ENCODE measurements around the gene NDUFAF8.

DNA sequence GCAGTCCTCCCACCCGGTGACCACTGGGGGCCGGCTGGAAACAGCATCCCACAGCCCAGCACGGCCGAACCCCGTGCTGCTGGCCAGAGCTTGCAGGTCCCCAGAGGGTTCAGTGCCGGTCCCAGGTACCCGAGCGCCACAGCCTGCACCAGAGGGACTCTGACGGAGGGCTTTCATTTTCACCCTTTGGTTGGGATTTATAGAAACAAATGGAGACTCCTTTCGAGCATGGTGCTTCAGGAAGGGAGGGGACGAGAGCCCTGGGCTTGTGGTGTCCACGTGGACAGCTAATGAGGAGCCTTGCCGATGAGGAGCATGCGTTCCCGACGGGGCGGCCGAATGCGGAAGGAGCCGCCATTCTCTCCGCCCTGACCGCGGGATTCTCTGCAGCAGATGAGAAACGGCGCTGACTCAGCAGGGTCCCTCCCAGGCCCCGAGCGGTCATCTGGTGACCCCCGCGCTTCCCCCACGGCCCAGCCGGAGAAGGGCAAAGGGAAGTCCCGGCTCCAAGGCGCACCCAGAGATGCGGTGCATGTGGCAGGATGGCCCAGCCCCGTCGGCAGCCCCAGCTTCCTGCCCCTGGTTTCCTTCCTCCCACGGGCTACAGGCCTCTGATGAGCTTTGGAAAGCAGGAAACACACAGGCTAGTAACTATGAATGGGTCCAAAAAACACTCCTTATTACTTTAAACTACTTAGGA, 46.2 kb downstream of the NDUFAF8 start:
- TF ChIP-seq POLR2AphosphoS5 (IDR thresholded peaks at IDR 0.05) = no peak
- no peak for TF ChIP-seq POLR2A (IDR thresholded peaks at IDR 0.05)

Data from prostate gland (tissue), 1 donor.